Gastroesophageal sphincter (tissue), 3 donors: ENCODE measurements around the gene PGAP2.
"Not testable (repeated sequence)": the region's sequence is repeated elsewhere in the genome, so short reads cannot be mapped to it uniquely, and the experiment has no call there.

Source experiments
- CTCF ChIP-seq, 4 experiments: fragments of 200-600 bp in 2 of 4; fragments of 450-650 bp in 2 of 4; sonication (generic) in 1 of 4; IDR thresholded peaks; one replicate each; pipeline ENCODE4 v1.5.1; 2017 to 2019; ENCODE audit warnings: antibody characterized with exemption in 4 of 4, mild to moderate bottlenecking in 2 of 4, moderate library complexity in 2 of 4
- EP300 ChIP-seq: sonication (generic); formaldehyde crosslinking; IDR thresholded peaks from one replicate; pipeline ENCODE4 v1.6.1; 2017; ENCODE audit warnings: antibody characterized with exemption, mild to moderate bottlenecking
- POLR2A ChIP-seq, 2 donors: fragments of 450-650 bp; IDR thresholded peaks; one replicate each; pipeline ENCODE4 v1.6.1; 2017; ENCODE audit warnings: antibody characterized with exemption in 2 of 2, mild to moderate bottlenecking in 2 of 2, moderate library complexity in 1 of 2
- POLR2AphosphoS5 ChIP-seq: sonication (generic); formaldehyde crosslinking; IDR thresholded peaks from one replicate; pipeline ENCODE4 v1.6.1; 2017; ENCODE audit warnings: antibody characterized with exemption

DNA sequence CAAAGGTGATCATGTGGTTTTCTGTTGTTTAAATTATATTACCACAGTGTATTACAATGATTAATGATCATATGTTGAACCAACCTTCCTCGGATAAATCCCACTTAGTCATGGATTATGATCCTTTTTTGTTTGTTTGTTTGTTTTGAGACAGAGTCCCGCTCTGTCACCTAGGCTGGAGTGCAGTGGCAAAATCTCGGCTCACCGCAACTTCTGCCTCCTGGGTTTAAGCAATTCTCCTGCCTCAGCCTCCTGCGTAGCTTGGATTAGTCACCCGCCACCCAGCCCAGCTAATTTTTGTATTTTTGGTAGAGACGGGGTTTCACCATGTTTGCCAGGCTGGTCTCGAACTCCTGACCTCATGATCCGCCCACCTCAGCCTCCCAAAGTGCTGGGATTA is 41.5 kb upstream of the PGAP2 start:
- not testable (repeated sequence) for TF ChIP-seq CTCF (IDR thresholded peaks at IDR 0.05); POLR2A (IDR thresholded peaks at IDR 0.05); EP300; POLR2AphosphoS5
